DMS114 treated with DMSO at 0.1 percent for 48 hours (cell line): Measurements from ENCODE around the gene APC.

Experiments used
- DNase-seq: peaks from one replicate; lab custom pipeline; 2025; ENCODE audit not compliant: unreplicated experiment; lab: John Stamatoyannopoulos, UW

APC gene

DNA sequence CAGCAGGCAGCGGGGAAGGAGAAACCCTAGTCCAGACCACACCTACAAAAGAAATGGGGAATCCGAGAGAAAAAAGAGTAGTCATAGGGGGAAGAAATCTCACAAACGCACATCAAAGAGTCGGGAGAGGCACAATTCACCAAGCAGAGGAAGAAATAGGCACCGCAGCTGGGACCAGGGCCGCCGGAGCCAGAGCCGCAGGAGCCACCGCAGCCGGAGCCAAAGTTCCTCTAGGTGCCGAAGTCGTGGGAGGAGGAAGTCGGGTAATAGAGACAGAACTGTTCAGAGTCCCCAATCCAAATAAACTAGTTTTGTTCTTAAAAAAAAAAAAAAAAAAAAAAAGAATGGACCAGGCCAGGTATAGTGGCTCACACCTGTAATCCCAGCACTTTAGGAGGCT lies 155.1 kb downstream of the APC start:
- no peak for DNase-seq

DNA sequence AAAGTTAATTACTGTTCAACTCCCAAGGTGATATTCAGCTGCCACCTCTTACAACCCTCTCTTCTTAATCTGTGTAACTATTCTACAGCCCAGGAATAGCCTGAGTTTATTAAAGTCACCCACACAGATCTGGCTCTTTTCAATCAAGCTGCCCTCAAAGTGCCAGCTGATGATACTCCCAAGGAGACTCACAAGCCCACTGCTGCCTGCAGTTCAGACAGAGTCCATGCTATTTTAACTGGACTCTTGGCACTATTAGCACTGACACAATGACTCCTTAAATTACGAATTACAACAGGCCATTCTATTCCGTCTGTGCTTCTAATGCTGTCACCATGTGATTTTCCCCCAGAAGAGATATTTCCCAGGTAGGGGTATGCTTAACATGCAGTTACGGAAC lies 158.0 kb downstream of the APC start:
- no peak for DNase-seq
